Stimulated activated memory B cell treated with anti-CD40 and anti-IgM and Interleukin-4, amounts not matched to agents 10 μg/mL and 1 μg/mL and 100 μg/mL, for 72 hours (primary cell): Measurements from ENCODE around the gene COA5.

Source experiments
- ATAC-seq: fragments of 150-1000 bp; cut with Tn5 transposase; 2 replicates; pipeline ENCODE4 v1.10.0; 2021
- H3K27ac Mint-ChIP-seq: one replicate; pipeline ENCODE4 v1.8.0; 2022; ENCODE audit warnings: mild to moderate bottlenecking, mixed read lengths
- H3K27me3 Mint-ChIP-seq: one replicate; pipeline ENCODE4 v1.8.0; 2022; ENCODE audit warnings: mixed read lengths
- H3K36me3 Mint-ChIP-seq: one replicate; pipeline ENCODE4 v1.8.0; 2022; ENCODE audit warnings: mixed read lengths
- H3K4me1 Mint-ChIP-seq: one replicate; pipeline ENCODE4 v1.8.0; 2022; ENCODE audit warnings: mixed read lengths
- H3K4me3 Mint-ChIP-seq: one replicate; pipeline ENCODE4 v1.8.0; 2022; ENCODE audit warnings: mild to moderate bottlenecking, moderate library complexity, mixed read lengths
- H3K9me3 Mint-ChIP-seq: one replicate; pipeline ENCODE4 v1.8.0; 2022; ENCODE audit warnings: mixed read lengths

The COA5 gene

DNA sequence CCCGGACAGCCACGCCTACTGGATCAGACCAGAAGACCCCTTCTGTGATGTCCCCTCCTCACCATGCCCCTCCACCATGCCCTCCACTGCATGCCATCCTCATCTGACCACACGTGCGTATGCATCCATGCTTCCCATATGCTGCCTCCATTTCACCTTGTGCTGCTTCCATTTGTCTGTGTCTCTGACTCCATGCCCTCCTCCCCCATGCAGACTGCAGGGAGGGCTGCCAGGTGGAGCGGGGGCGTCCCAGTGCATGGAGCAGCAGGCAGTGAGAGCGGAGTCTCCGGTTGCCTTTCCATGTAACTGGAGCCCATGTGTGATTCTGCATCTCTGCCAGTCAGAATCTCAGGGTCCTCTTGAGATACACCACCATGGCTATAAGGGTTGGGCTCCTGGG lies 52.6 kb downstream of the COA5 start:
- ATAC-seq = no peak
- Mint-ChIP-seq H3K36me3 (peaks cover 55% of the 10 kb centered on the region), H3K27me3 (no peaks in the 10 kb centered on the region), H3K27ac (peak overlapping the region; percentile 68), H3K9me3 (no peaks in the 10 kb centered on the region), H3K4me1 (peaks cover 58% of the 10 kb centered on the region), H3K4me3 (no peak overlapping the region)

DNA sequence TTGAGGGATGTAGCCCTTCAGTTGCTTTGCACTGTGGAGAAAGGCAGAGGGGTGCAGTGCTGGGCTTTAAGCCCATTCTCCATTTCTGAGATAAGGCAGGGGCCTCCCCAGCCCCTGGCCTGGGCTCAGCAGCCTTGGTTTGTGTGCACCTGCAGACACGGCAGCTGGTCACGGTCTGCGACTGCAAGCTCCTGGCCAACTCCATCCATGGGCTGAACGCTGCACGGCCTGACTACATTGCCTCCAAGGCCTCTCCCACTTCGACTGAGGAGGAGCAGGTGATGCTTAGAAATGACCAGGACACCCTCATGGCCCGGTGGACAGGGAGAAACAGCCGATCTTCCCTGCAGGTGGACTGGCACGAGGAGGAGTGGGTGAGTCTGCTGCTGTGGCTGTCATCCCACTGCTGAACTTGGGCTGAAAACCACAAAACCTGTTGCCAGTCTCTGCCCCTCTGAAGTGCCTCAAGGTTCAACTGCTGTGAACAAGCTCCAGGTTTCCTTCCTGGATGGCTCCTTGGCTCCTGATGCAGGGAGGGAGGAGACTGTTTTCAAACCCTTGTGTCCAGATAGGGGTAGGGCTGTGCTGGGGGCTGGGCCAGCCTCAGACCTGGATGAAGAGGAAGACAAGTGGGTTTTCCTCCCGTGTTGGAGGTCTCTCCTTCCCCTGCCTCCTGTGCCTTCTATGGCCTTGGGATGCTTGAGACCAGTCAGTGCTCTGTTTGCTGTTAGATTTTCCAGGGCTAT lies 54.0 kb downstream of the COA5 start:
- peaks cover 51% of the 10 kb centered on the region for H3K36me3 Mint-ChIP-seq

DNA sequence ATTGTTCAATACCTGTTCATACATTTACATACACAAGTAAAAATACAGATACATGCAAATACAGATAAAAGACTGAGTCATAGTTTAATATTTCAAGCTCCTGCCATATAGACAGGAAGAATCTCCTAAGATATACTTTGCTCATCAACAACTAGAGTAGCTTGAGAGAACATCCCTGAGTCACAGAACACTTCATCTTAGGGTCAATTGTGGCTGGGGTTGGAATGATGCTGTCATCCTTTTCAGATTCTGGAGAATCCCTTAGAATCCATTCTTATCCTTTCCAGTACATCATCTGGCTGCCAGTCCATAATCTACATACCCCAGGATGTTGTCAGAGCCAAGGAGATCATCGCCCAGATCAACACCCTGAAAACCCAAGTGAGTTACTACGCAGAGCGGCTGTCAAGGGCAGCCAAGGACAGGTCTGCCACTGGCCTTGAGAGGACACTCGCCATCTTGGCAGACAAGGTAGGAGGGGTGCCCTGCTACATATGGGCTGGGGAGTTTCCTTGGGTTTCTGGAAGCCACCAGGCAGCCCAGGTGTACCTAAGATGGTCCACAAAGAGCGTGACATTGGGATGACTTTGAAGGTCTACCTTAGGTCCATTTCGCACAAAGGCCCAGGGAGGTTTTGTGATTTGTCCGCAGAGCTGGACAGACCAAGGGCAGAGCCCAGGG lies 55.7 kb downstream of the COA5 start:
- Mint-ChIP-seq H3K4me1 (peaks cover 66% of the 10 kb centered on the region), H3K36me3 (peaks cover 42% of the 10 kb centered on the region)

More for the DNA sequence above, 54.0 kb downstream of the COA5 start:
- H3K4me3 Mint-ChIP-seq = no peak overlapping the region
- H3K4me1 Mint-ChIP-seq = peaks cover 59% of the 10 kb centered on the region
- no peaks in the 10 kb centered on the region for H3K9me3 Mint-ChIP-seq
- no peak for ATAC-seq
- H3K27ac Mint-ChIP-seq = peak overlapping the region; percentile 68
- H3K27me3 Mint-ChIP-seq = no peaks in the 10 kb centered on the region

DNA sequence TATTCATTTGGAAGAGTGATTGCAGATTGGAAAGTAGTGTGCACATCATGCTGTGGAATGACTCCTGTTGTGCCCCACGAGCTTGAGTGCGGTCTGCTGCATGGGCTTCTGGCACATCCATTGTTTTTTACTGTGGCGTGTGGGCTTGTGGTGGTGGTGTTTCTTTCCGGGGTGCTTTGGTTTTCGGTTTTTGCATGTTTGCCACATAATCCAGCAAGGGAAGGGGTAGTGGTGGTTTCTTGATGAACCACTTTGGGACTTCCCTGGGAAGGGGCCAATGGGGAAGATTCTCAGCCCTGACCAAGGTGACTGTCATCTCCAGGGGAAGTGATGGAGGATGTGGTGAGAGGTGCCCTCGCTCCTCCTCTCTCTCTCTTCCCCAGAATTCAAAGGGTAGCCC lies 57.0 kb downstream of the COA5 start:
- peak; percentile 16 for ATAC-seq
- H3K4me3 Mint-ChIP-seq = no peak overlapping the region
- peaks cover 66% of the 10 kb centered on the region for H3K4me1 Mint-ChIP-seq
- peak overlapping the region; percentile 11 for H3K27ac Mint-ChIP-seq
- no peaks in the 10 kb centered on the region for H3K9me3 Mint-ChIP-seq
- H3K36me3 Mint-ChIP-seq = peaks cover 51% of the 10 kb centered on the region
- H3K27me3 Mint-ChIP-seq = no peaks in the 10 kb centered on the region

More for the DNA sequence above, 55.7 kb downstream of the COA5 start:
- ATAC-seq = no peak
- no peaks in the 10 kb centered on the region for H3K9me3 Mint-ChIP-seq
- H3K27ac Mint-ChIP-seq = no peak overlapping the region
- H3K4me3 Mint-ChIP-seq = no peak overlapping the region
- H3K27me3 Mint-ChIP-seq = no peaks in the 10 kb centered on the region

DNA sequence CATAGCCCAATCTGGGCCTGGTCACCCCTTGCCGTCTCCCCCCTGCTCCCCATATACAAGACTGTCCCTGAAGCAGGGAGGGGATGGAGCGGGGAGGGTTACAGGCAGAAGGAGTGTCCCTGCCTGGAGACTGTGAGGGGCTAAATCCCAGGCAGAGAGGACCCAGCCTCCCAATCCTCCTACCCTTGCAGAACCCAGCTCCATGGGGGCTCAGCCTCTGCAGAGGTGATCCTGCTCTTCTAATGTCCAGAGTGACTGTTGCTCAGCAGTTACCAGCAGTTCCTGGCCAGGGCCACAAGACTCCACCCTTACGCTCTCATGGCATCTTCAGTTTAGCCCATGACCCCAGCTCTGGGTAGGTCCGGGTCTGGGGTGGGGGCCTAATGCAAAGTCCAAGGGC lies 58.1 kb downstream of the COA5 start:
- H3K4me3 Mint-ChIP-seq = no peak overlapping the region
- peaks cover 54% of the 10 kb centered on the region for H3K4me1 Mint-ChIP-seq
- H3K27ac Mint-ChIP-seq = peak overlapping the region; percentile 11

More for the DNA sequence above, 58.1 kb downstream of the COA5 start:
- H3K27me3 Mint-ChIP-seq = no peaks in the 10 kb centered on the region
- H3K9me3 Mint-ChIP-seq = no peaks in the 10 kb centered on the region
- H3K36me3 Mint-ChIP-seq = peaks cover 54% of the 10 kb centered on the region
- no peak for ATAC-seq
